ENCODE results near the gene HIF1A. TPM values are rescaled to one million over a fixed set of nuclear protein-coding genes. Genes with fewer than 3 reads are reported as not detected.

Gene HIF1A
- polyA plus RNA-seq, 1 experiment = 85.5 TPM

DNA sequence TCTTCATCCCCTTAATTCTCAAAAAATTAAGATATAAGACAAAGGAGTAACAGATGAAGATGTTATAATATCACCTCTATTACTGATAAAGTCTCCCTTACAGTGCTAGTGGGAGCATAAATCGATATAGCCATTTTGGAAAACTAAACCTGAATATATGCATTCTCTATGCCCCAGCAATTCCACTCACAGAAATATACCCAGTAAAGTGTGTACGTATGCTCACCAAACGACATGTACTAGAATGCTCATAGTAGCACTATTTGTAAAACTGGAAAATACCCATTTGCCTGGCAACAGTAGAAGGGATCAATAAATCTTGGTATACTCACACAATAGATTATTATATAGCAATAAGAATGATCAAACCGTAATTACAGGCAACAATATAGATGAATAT is 44.0 kb upstream of the HIF1A start:
- no peaks in the 10 kb centered on the region for H3K36me3 ChIP-seq (ENCODE audit: control insufficient read depth, insufficient read depth, low read length)
- H3K27me3 ChIP-seq (ENCODE audit: control insufficient read depth, insufficient read depth, low read length) = no peaks in the 10 kb centered on the region
- no peak overlapping the region for H3K4me3 ChIP-seq (ENCODE audit: low read depth, low read length)
- DNase-seq (ENCODE audit: low read depth) = no peak
- ChIA-PET POLR2A (no interaction called here), CTCF (no interaction called here)
- TF ChIP-seq, protein P1, sequence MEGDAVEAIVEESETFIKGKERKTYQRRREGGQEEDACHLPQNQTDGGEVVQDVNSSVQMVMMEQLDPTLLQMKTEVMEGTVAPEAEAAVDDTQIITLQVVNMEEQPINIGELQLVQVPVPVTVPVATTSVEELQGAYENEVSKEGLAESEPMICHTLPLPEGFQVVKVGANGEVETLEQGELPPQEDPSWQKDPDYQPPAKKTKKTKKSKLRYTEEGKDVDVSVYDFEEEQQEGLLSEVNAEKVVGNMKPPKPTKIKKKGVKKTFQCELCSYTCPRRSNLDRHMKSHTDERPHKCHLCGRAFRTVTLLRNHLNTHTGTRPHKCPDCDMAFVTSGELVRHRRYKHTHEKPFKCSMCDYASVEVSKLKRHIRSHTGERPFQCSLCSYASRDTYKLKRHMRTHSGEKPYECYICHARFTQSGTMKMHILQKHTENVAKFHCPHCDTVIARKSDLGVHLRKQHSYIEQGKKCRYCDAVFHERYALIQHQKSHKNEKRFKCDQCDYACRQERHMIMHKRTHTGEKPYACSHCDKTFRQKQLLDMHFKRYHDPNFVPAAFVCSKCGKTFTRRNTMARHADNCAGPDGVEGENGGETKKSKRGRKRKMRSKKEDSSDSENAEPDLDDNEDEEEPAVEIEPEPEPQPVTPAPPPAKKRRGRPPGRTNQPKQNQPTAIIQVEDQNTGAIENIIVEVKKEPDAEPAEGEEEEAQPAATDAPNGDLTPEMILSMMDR (IDR thresholded peaks at IDR 0.05; ENCODE audit: insufficient read depth, low read depth, low read length) = no peak

DNA sequence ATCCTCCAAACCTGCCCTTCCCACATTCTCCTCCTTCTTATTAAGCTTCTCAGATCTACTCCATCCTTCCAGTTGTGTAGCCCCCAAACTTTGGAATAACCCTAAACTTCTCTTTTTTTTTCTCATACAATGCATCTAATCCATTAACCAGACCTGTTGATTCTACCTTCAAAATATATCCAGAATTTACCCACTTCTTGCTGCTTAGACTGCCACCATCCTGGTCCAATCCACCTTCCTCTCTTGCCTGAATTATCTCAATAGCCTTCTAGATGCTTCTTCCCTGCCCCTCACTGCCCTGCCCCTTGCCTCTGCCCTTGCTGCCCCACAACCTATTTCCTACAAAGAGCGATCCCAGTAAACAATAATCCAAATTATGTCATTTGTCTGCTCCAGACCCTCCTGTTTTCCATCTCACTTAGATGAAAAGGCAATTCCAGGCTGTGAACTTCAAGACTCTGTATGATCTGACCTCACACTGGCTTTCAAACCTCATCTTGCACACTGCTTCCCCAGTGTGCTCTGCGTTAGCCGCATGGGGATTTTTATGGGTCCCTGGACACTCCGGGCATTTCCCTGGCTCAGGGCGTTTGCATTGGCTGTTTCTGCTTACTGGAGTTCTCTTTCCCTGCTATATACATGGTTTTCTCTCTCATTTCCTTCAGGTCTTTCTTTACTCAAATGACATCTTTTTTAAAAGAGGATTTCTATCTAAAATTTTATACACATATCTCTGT is 42.6 kb upstream of the HIF1A start:
- no peak overlapping the region for H3K4me3 ChIP-seq (ENCODE audit: low read depth, low read length)
- H3K36me3 ChIP-seq (ENCODE audit: control insufficient read depth, insufficient read depth, low read length) = no peaks in the 10 kb centered on the region
- H3K27me3 ChIP-seq (ENCODE audit: control insufficient read depth, insufficient read depth, low read length) = no peaks in the 10 kb centered on the region
- CTCF ChIA-PET = interaction anchor here (0.6 to 1.0 kb wide), 2 partner anchors 11 to 992 kb away, joined by 3 read pairs; no protein-coding TSS in a partner anchor
- DNase-seq (ENCODE audit: low read depth) = no peak
- TF ChIP-seq, protein P1 (IDR thresholded peaks at IDR 0.05; ENCODE audit: insufficient read depth, low read depth, low read length) = no peak
- POLR2A ChIA-PET = no interaction called here

DNA sequence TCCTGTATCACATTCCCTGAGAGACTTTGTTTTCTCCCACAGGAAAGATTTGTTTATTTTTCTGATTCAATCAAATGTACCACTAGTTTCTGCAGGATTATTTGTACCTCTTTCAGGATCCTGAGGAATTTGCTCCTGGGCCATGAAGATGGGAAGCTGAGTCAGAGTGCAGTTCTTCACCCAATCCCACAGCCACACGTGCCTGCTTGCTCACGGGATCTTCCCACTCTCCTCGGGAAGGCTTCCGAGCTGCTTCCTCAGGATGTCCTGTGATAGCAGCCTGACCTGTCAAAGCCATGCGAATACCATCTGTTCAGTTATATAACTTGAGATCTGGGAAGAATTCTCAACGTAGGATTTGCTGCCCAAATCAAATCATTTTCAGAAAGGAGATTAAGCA is 41.8 kb upstream of the HIF1A start:
- CTCF ChIA-PET = no interaction called here
- POLR2A ChIA-PET = interaction anchor here (0.6 kb wide), 1 partner anchor 41 kb away, joined by 4 read pairs; no protein-coding TSS in a partner anchor

DNA sequence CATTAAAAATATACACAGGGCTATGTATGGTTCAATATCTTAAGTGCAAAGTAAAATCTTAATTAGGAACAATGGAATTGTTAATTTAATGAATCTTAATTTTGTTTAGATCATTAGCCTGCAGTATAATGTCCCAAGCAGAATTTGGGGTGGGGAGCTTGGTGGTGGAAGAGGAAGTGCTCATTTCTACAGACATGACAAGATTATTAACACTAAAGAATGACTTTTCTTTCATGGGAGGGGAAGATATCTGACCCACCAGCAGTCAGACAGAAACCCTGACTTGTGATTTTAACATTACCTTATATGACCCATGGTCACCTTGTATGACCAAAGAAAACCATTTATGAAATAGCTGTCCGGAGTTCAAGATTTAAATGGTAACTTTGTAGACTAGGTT is 41.3 kb upstream of the HIF1A start:
- DNase-seq (ENCODE audit: low read depth) = no peak
- TF ChIP-seq, protein P1 (IDR thresholded peaks at IDR 0.05; ENCODE audit: insufficient read depth, low read depth, low read length) = no peak
- ChIA-PET POLR2A (interaction anchor here (0.6 kb wide), 1 partner anchor 41 kb away, joined by 4 read pairs; no protein-coding TSS in a partner anchor), CTCF (interaction anchor here (1.8 kb wide), 1 partner anchor 10 kb away, joined by 3 read pairs; no protein-coding TSS in a partner anchor)
- Histone ChIP-seq H3K36me3 (ENCODE audit: control insufficient read depth, insufficient read depth, low read length) (no peaks in the 10 kb centered on the region), H3K4me3 (ENCODE audit: low read depth, low read length) (no peak overlapping the region), H3K27me3 (ENCODE audit: control insufficient read depth, insufficient read depth, low read length) (no peaks in the 10 kb centered on the region)

More for the DNA sequence above, 41.8 kb upstream of the HIF1A start:
- TF ChIP-seq, protein P1 (IDR thresholded peaks at IDR 0.05; ENCODE audit: insufficient read depth, low read depth, low read length) = no peak
- Histone ChIP-seq H3K27me3 (ENCODE audit: control insufficient read depth, insufficient read depth, low read length) (no peaks in the 10 kb centered on the region), H3K4me3 (ENCODE audit: low read depth, low read length) (no peak overlapping the region), H3K36me3 (ENCODE audit: control insufficient read depth, insufficient read depth, low read length) (no peaks in the 10 kb centered on the region)
- DNase-seq (ENCODE audit: low read depth) = no peak

DNA sequence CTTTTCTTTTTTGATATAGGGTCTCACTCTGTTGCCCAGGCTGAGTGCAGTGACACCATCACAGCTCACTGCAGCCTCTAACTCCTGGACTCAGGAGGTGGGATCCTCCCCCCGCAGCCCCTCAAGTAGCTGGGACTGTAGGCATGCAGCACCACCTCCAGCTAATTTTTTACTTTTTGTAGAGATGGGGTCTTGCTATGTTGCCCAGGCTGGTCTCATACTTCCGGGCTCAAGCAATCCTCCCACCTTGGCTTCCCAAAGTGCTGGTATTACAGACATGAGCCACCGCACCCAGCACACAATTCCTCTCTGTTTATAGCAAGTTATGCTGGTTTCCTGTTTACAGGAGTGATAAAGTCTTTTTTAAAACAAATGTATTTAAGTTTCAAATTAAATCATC is 39.5 kb upstream of the HIF1A start:
- no peak overlapping the region for H3K4me3 ChIP-seq (ENCODE audit: low read depth, low read length)
- no peak for DNase-seq (ENCODE audit: low read depth)
- POLR2A ChIA-PET = no interaction called here
- TF ChIP-seq, protein P1 (IDR thresholded peaks at IDR 0.05; ENCODE audit: insufficient read depth, low read depth, low read length) = no peak
- H3K36me3 ChIP-seq (ENCODE audit: control insufficient read depth, insufficient read depth, low read length) = no peaks in the 10 kb centered on the region
- no peaks in the 10 kb centered on the region for H3K27me3 ChIP-seq (ENCODE audit: control insufficient read depth, insufficient read depth, low read length)
- CTCF ChIA-PET = interaction anchor here (1.2 to 1.8 kb wide), 2 partner anchors 11 to 94 kb away, joined by 3 read pairs; no protein-coding TSS in a partner anchor

All from BJ (cell line).